ENCODE data around the gene KCNE2.

- no peak for TF ChIP-seq HNF4A (conservative IDR thresholded peaks at IDR 0.05)
- no peak for TF ChIP-seq CTCF (IDR thresholded peaks at IDR 0.05; ENCODE audit: low read depth, low read length, missing input control)
- TF ChIP-seq ATF3 (IDR thresholded peaks at IDR 0.05): no peak
- TF ChIP-seq RAD21 (IDR thresholded peaks at IDR 0.05): no peak
- TF ChIP-seq JUND (IDR thresholded peaks at IDR 0.05): no peak
- TF ChIP-seq MAX (IDR thresholded peaks at IDR 0.05): no peak
- no peak for TF ChIP-seq TAF1 (conservative IDR thresholded peaks at IDR 0.05)
- no peak for TF ChIP-seq YY1 (IDR thresholded peaks at IDR 0.05)
Observed at GRCh38 chr21:34330055-34330454, 33.8 kb upstream of the KCNE2 start.
